HG03439 (cell line): ENCODE data around the gene ANKRD13D.

Source experiments
- ATAC-seq: cut with Tn5 transposase; IDR thresholded peaks from one replicate; pipeline ENCODE4 v1.9.1; 2021; ENCODE audit warnings: mild to moderate bottlenecking, moderate library complexity; ENCODE audit not compliant: unreplicated experiment

Gene ANKRD13D

DNA sequence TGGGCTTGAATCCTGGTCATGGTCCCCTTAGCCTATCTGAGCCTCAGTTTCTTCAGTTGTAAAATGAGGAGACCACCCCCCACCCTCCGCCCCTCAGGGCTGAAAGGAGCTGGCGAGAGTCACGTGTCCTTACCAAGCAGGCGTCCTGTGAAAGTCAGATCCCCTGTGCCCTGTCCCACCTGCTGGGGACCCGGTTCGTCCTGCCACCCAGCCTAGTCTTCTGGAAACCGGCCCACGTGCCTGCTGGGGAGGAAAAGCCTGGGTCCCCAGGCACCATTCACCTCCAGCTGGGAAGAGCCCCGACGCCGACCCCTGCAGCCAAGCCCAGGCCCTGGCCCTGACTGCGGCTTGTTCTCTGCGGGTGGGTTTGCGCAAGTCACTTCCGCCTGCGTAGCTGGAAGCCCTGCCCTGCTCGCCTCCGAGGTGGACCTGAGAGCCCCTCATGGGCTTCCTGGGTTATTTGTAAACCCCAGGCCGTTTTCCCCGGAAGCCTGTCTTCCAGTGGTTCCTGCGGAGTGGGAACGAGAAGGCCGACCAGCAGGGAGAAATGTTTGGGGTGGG, 13.5 kb downstream of the ANKRD13D start:
- ATAC-seq = no peak

DNA sequence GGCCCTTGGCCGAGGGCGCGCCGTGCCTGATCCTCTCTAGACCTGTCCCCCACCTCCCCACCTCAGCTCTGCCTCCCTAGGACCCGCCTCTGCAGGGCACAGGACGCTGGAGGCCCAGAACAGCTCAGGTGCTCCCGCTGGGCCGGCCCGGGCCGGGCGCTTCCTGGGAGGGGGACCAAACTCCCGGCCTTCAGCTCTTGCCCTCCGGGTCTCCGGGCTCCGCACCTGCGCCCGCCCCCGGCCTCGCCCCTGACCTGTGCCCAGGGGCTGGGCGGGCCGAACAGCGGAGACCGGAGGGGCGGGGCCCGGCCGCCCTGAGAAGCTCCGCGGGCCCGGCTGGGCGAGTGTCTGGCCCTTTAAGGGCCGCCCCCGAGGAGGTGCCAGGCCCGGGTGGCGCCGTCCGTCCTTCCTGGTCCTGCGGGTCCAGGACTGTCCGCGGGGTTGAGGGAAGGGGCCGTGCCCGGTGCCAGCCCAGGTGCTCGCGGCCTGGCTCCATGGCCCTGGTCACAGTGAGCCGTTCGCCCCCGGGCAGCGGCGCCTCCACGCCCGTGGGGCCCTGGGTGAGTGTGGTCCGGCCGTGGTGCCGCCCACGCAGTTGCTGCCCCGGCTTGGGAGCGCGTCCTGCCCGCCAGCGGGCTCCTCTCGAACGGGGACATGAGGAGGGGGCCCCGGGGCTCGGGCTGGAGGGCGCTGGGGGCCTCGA, 14.2 kb downstream of the ANKRD13D start, which contains the start of gene SSH3:
SSH3 (plus strand) TSS at position 399 of the 703 bp plus-strand sequence; CDS start at position 495, 96 bp downstream.
- no peak for ATAC-seq

DNA sequence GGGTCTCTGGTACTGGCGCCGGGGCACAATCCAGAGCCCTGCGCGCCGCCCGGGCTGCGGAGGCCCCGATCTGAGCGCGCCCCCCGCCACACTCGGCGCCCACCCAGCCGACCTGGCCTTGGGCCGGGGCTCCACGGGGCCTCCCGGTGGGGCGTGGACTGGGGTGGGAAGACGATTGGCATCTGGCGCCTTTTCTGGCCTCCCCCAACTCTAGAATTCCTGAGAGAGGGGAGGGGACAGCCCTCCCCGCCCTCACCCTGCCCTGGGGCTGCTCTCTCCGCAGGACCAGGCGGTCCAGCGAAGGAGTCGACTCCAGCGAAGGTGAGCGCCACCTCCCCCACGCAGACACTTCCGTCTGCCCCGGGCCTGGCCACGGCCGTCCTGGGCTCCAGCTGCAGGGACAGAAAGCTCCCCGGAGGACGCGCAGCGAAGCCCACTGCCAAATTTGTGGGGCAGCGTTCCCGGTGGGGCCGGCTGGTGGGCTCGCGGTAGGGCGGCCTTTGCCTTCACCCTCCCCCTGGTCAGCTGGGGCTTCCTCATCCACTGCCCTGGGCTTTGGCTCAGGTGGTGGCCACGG, 14.8 kb downstream of the ANKRD13D start:
- no peak for ATAC-seq

DNA sequence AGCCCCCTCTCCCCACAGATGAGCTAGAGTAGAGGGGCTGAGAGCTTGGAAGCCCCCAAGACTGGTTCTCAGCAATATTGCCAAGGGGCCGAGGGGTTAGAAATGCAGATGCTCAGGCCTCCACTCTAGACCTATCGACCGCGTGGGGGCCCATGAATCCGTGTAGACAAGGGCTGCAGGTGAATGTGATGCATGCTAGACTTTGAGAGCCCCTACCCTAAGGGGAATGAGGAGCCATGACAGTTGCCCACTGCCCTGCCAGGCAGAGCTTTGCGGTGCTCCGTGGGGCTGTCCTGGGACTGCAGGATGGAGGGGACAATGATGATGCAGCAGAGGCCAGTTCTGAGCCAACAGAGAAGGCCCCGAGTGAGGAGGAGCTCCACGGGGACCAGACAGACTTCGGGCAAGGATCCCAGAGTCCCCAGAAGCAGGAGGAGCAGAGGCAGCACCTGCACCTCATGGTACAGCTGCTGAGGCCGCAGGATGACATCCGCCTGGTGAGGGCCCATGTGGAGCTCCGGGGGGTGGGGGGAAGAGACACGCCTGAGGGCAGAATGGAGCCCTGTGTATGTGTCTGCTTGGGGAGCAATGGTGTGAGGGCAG, 15.5 kb downstream of the ANKRD13D start:
- no peak for ATAC-seq

DNA sequence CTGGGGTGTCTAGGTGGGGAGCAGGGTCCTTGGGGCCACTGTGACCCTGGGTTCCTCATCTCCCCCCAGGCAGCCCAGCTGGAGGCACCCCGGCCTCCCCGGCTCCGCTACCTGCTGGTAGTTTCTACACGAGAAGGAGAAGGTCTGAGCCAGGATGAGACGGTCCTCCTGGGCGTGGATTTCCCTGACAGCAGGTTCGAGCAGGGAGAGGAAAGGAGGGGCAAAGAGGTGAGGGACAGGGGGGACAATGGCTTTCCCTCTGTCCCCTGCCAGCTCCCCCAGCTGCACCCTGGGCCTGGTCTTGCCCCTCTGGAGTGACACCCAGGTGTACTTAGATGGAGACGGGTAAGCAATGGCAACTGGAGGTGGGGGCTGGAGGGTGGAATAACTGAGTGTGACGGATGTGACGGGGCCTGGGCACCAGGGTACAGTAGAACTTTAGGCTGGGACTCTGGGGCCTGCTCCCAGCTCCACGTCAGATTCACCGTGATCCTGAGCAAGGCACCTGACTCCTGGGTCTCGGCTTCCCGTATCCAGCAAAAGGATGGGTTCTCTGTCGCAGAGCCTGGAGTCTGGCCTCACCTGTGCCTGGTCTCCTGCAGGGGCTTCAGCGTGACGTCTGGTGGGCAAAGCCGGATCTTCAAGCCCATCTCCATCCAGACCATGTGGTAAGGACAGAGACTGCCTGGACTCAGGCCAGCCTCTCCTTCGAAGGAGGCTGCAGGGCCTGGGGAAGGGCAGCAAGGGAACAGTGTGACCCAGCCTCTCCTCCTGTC, 17.9 kb downstream of the ANKRD13D start:
- ATAC-seq = no peak

DNA sequence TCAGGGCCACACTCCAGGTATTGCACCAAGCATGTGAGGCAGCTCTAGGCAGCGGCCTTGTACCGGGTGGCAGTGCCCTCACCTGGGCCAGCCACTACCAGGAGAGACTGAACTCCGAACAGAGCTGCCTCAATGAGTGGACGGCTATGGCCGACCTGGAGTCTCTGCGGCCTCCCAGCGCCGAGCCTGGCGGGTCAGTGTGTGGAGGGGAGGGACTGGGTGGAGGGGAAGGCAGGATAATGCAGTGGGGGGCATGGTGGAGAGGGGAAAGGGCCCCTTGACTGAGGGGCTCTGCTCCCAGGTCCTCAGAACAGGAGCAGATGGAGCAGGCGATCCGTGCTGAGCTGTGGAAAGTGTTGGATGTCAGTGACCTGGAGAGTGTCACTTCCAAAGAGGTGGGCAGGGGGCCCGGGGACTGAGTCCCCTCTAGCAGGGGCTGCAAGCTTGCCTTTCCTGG, 18.5 kb downstream of the ANKRD13D start:
- no peak for ATAC-seq

DNA sequence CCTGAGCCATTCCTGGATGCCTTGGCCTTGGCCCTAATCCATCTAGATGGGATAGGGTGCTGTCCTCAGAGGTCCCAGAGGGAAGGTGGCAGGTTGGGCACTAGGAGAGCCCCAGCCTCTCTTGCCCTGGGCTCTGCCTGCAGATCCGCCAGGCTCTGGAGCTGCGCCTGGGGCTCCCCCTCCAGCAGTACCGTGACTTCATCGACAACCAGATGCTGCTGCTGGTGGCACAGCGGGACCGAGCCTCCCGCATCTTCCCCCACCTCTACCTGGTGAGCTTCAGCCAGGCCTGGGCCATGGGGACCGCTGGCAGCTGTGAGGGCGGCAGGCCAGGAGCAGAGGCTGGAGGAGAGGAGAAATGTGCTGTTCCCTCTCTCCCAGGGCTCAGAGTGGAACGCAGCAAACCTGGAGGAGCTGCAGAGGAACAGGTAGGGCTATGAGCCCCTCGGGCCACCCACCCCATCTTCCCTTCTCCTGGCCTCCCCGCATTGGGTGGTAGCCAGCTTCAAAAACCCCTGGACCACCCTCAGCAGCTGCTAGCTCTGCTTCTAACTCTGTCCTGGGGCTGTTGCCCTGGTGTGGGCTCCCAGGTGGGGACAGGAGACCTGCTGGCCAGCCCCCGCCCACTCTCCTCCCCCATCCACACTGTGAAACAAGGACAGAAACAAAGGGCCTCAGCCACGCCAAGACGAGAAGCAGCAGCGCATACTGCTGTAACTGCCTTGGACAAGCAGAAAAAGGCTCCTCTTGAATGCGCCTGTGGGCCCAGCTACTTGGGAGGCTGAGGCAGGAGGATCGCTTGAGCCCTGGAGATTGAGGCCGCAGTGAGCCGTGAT, 19.1 kb downstream of the ANKRD13D start:
- ATAC-seq = no peak

DNA sequence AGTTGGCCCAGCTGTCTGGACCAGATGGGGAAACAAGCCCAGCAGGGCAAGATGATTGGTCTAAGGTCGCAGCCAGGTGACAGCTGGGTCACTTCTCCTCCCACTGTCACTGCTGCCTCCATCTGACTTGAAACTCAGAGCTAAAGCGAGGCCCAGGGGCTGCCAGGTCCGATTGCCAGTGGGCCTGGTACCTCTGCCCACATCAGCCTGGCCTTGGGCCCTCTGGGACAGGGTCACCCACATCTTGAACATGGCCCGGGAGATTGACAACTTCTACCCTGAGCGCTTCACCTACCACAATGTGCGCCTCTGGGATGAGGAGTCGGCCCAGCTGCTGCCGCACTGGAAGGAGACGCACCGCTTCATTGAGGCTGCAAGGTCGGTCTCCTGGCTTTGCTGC, 20.1 kb downstream of the ANKRD13D start:
- no peak for ATAC-seq

DNA sequence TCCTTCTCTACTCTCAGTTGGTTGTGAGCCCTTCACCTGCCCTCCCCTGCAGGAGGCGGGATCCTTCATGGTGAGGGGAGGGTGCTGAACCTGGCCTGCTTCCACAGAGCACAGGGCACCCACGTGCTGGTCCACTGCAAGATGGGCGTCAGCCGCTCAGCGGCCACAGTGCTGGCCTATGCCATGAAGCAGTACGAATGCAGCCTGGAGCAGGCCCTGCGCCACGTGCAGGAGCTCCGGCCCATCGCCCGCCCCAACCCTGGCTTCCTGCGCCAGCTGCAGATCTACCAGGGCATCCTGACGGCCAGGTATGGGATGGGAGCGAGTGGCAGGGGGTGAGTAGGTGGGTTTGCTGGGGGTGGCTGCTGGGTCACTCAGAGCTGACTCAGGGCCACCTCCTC, 20.6 kb downstream of the ANKRD13D start:
- ATAC-seq = no peak

DNA sequence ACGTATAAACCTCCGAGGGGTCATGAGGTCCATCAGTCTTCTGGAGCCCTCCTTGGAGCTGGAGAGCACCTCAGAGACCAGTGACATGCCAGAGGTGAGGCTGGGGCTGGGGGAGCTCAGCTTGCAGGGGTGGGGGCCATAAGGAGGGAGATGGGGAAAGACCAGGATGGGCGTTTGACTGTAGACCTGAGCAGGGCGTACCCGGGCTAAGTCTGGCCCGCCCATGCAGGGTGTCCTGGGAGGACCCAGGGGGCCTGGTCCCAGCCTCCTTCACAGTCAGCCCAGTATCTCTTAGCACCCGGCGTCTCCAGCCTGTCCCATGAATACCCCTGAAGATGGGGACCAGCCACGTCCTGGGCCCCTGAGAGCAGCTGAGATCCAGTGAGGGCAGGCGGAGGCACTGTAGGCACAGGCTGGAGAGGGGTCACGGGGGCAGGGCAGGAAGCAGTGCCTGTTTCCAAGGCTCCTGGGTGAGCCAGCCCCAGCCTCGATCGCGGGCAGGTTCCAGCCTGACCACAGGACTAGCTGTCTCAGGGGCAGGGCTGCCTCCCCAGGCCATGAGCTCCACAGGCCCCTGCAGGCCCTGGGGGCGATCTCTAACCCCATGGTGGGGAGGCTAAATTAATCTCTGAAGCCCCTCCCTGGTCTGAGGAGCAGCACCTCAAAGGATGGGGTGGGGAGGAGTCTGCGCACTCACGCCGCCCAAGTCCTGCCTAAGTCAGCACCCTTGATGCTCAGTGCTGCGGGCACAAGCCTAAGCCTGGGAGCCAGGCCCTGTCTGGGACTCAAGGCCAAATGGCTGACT, 21.3 kb downstream of the ANKRD13D start:
- ATAC-seq = no peak

DNA sequence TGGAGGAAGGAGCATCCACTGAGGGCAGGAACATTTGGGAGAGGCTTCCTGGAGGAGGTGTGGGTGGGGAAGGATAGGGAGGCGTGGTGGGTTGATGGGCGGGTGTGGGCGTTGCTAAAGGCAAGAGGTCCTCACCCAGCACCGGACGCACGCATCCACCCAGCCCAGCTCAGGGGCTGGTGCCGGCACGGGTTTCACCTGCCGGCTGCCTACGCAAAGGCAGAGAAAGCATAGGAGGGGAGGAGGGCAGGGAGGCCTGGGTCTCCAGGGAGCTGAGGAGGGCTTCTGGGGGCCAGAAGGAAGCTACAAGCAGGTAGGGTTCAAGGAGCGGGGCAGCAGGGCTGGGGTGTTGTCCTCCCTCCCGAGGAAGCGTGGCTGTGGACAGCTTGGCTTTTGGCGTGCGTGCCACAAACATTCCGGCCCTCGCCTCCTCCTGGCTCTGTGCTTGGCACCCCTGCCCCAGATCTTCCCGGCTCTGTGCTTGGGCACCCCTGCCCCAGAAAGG, 22.0 kb downstream of the ANKRD13D start:
- ATAC-seq = no peak

DNA sequence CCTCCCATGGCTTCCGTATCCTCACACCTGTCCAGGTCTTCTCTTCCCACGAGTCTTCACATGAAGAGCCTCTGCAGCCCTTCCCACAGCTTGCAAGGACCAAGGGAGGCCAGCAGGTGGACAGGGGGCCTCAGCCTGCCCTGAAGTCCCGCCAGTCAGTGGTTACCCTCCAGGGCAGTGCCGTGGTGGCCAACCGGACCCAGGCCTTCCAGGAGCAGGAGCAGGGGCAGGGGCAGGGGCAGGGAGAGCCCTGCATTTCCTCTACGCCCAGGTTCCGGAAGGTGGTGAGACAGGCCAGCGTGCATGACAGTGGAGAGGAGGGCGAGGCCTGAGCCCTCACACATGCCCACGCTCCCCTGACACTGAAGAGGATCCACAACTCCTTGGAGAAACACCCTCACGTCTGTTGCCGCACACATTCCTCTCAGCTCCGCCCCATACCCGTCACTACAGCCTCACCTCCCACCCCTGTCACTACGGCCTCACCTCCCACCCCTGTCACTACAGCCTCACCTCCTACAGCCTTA, 22.5 kb downstream of the ANKRD13D start:
- no peak for ATAC-seq

DNA sequence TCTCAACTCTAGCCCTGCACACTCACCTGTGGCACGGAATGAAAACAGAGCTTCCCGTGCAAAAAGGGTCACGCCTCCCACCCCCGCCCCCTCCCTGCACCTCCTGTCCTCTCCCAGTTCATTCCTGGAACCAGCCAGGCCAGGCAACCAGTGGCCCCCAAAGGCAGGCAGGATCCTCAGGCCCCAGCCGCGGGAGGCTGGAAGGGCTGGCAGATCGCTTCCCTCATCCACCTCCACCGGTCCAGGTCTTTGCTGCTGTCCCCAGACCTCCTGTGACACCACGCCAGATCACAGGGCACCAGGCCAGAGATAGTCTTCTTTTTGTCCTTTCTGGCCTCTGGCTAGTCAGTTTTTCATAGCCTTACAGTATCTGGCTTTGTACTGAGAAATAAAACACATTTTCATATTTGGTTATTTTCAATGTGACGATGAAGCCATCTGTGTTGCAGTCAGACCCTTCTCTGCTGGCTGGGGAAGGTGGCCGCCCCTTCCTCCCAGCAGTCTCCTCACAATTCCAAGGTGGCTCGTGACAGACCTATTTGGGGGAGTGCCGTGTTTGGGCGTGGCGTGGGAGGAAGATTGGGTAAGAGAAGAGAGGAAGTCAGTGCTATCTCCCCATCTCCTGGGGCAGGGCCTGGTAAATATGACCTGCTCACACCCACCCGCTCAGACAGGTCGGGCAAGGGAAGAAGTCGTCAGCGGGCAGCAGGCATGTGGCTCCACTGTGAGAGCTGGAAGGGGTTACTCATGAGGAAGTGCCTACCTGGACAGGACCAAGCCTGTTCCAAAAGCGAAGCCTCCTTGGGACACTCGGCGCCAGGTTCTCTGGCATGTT, 23.3 kb downstream of the ANKRD13D start:
- no peak for ATAC-seq

DNA sequence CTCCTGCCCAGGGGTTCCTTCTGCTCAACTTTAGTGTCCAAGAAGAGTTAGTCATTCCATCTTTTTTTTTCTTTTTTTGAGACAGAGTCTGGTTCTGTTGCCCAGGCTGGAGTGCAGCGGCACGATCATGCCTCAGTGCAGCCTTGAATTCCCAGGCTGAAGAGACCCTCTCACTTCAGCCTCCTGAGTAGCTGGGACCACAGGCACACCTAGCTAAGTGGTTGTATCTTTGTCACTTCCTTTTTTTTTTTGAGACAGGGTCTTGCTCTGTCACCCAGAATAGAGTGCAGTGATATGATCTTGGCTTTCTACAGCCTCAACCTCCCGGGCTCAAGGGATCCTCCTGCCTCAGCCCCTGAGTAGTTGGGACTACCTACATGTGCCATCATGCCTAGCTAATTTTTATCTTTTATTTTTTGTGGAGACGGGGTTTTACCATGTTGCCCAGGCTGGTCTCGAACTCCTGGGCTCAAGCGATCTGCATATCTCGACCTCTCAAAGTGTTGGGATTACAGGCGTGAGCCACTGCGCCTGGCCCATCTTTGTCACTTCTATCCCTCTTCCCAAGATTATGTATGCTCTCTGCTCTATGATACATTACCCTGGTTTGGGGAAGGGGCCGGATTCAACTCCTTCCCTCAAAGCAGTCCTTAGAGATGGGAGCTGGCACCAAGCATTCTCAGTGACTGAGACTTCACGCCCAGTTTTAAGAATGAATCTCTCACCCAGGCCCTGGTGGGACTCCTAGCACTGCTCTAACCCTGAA, 24.2 kb downstream of the ANKRD13D start:
- no peak for ATAC-seq

DNA sequence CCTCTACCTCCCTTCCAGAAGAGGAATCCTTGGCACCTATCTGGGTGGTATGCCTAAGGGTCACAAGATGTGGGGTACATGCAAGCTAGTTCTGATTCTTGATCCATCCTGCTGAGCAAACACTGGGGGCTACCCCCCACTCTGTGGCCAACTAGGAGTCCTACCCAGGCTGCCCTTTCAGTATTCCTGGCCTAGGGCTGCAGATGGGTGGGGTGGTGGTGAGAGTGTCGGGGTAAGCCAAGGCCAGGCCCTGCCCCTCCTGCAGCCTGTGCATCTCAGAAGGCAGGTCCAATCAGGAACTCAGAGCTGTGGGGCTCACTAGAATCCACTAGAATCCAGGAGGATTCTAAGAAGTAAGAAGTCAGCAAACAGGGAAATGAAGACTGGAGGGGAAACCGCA, 25.1 kb downstream of the ANKRD13D start:
- no peak for ATAC-seq

DNA sequence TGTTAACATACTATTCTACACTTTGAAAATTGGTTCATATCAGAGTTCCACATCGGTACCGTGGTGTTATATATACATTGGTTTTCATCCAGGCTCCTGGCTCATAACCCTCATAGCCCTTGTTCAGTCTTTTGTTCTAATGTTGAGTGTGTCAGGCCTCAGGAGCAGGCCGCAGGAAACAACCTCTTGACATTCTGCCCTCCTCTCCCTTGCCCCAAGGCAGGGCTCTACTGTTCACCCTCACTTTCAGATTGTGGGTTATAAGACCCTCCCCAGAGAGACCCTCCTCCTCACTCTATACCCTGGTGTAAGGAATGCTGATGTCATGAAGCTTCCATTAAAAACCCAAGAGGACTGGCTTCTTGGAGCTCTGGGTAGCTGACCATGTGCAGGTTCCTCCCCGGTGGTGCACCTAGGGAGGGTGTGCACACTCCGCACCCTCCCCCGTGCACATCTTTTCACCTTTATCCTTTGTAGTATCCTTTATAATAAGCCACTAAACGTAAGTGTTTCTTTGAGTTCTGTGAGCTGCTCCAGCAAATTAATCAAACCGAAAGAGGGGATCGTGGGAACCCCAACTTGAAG, 26.3 kb downstream of the ANKRD13D start:
- no peak for ATAC-seq

DNA sequence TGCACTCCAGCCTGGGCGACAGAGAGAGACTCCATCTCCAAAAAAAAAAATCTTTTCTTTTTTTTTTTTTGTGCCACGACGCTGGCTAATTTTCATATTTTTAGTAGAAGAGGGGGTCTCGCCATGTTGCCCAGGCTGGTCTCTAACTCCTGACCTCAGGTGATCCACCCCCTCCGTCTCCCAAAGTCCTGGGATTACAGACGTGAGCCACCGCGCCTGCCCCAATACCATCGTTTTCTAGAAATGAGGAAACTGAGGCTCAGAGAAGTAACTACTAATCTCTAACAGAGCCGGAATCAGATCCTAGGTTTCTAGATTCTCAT, 27.7 kb downstream of the ANKRD13D start:
- no peak for ATAC-seq
